Measurements from ENCODE around the gene C19orf47.

The C19orf47 gene

GRCh38 chr19:40281381-40282208 is 66.6 kb downstream of the C19orf47 start:
- no peak for DNase-seq (ENCODE audit: low spot score)

GRCh38 chr19:40280608-40281221 is 67.5 kb downstream of the C19orf47 start:
- DNase-seq (ENCODE audit: low spot score), result no peak

- DNase-seq (ENCODE audit: low spot score), result no peak
These were observed 68.2 kb downstream of the C19orf47 start for GRCh38 chr19:40279761-40280607.

GRCh38 chr19:40279120-40279551 is 69.1 kb downstream of the C19orf47 start:
- no peak for DNase-seq (ENCODE audit: low spot score)

GRCh38 chr19:40278361-40279035 is 69.7 kb downstream of the C19orf47 start:
- no peak for DNase-seq (ENCODE audit: low spot score)

- DNase-seq (ENCODE audit: low spot score), result no peak
These were observed 70.7 kb downstream of the C19orf47 start for GRCh38 chr19:40277356-40278059.

- no peak for DNase-seq (ENCODE audit: low spot score)
These were observed 73.3 kb downstream of the C19orf47 start for GRCh38 chr19:40274585-40275544.

- DNase-seq (ENCODE audit: low spot score), result no peak
These were observed 74.5 kb downstream of the C19orf47 start for GRCh38 chr19:40273469-40274360.

GRCh38 chr19:40272261-40272660 is 75.9 kb downstream of the C19orf47 start:
- no peak for DNase-seq (ENCODE audit: low spot score)

- DNase-seq (ENCODE audit: low spot score), result no peak
These were observed 76.5 kb downstream of the C19orf47 start for GRCh38 chr19:40271706-40272105.

- DNase-seq (ENCODE audit: low spot score), result no peak
These were observed 77.7 kb downstream of the C19orf47 start for GRCh38 chr19:40270362-40271089.
